Activated gamma-delta T cell treated with Interleukin-2 at 50 U/mL for 16 hours (primary cell): ENCODE data around the gene MMP14.
"Not testable (repeated sequence)": the region's sequence is repeated elsewhere in the genome, so short reads cannot be mapped to it uniquely, and the experiment has no call there.

ENCODE experiments used
- DNase-seq: peaks from one replicate; pipeline ENCODE4 v3.0.0-alpha.2; 2020

MMP14 gene

DNA sequence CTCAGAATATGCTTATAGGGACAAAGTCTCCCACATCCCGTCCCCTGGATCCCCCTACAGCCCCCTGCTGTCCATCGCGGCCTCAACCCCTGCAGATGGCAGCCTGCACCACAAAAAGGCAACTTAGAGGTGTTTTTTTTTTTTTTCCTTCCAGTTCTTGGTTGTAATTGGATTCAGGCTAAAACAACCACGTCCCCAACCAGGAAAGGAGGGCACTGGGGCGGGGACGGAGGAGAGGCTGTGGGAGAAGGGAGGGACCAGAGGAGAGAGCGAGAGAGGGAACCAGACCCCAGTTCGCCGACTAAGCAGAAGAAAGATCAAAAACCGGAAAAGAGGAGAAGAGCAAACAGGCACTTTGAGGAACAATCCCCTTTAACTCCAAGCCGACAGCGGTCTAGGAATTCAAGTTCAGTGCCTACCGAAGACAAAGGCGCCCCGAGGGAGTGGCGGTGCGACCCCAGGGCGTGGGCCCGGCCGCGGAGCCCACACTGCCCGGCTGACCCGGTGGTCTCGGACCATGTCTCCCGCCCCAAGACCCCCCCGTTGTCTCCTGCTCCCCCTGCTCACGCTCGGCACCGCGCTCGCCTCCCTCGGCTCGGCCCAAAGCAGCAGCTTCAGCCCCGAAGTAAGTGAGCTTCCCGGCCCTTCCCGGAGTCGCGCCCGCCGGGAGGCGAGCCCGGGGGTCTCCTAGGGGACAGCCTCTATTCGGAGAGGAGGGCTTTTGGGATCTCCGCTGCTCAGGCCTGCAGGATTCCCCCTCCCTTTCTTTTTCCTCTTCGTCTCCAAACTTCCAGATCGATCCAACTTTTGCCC, at the start of gene MMP14:
Gene MMP14 (plus strand): TSS at position 285 of the 813 bp plus-strand sequence. CDS start 233 bp downstream, at position 518.
- DNase-seq = no peak

DNA sequence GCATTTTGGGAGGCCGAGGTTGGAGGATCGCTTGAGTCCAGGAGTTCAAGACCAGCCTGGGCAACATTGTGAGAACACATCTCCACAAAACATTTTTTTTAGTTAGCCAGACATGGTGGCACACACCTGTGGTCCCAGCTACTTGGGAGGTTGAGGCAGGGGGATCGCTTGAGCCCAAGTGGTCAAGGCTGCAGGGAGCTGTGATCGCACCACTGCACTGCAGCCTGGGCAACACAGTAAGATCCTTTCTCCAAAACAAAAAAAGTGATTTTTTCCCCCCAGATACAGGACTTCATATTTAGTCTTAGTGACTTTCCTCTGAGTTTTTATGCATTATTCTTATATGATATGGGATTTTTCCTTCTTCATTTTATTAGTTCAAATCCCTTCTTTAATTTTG, 49.7 kb upstream of the MMP14 start:
- DNase-seq = no peak

DNA sequence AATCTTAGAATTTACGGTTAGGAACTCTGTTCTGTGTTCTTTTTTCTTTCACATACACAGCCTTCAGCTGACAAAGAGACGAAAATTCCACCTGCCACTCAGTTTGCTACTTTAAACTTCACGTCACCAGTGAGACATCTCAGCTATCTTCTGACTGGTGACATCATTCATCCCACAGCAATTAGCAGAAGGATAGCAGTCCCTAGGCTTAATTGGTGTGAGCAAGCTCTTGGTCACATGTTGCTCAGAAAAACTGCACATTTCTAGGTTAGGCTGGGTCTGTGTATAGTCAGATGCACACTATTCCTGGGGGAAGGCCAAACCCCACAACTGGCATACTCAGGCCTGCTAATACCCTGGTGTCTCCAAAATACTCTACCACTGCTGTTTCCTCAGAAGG, 45.1 kb upstream of the MMP14 start:
- no peak for DNase-seq

DNA sequence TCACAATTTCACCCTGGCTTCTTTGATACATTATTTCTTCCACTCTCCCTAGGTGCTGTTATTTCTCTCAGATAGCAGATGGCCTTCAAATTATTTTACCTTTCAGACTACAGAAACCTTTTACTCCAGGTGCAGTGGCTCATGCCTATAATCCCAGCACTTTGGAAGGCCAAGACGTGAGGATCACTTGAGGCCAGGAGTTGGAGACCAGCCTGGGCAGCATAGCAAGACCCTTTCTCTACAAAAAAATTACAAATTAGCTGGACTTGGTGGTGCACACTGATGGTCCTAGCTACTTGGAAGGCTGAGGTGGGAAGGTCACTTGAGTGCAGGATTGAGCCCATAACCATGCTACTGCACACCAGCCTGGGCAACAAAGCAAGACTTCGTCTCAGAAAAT, 44.2 kb upstream of the MMP14 start:
- DNase-seq = no peak

DNA sequence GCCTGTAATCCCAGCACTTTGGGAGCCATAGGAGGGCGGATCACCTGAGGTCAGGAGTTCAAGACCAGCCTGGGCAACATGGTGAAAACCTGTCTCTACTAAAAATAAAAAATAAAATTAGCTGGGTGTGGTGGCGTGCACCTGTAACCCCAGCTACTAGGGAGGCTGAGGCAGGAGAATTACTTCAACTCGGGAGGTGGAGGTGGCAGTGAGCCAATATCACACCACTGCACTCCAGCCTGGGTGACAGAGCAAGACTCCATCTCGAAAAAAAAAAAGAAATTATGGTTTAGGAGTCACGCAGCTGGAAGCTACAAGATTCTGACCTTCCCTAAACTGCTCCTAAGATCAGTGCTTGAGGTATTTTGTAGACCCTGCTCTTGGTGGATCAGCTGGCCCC, 42.8 kb upstream of the MMP14 start:
- DNase-seq = not testable (repeated sequence)

DNA sequence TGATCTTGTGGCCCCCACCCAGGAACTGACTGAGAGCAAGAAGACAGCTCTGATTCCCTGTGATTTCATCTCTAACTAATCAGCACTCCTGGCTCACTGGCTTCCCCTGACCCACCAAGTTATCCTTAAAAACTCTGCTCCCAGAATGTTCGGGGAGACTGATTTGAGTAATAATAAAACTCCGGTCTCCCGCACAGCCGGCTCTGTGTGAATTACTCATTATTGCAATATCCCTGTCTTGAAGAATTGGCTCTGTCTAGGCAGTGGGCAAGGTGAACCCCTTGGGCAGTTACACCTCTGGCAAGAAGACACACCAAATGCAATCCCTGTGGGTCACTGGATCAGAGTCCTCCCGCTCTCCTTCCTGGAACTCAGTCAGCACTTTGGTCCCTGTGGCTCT, 42.4 kb upstream of the MMP14 start:
- no peak for DNase-seq

DNA sequence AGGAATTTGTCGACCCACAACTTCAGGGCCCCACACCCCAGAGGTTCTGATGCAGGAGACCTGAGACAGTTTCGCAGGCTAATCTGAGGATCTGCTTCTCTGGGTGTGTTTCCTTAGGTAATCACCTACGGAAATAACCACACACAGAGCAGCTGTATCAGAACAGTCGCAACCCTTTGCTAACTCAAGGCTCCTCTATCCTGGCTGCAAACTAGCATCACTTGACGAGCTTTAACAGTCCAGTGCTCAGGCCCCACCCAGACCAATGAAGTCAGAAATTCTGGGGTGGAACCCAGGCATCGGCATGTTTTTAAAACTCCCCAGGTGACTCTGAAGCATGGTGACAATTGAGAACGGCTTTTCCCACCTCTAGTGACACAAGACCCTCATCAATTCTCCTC, 41.8 kb upstream of the MMP14 start:
- no peak for DNase-seq

DNA sequence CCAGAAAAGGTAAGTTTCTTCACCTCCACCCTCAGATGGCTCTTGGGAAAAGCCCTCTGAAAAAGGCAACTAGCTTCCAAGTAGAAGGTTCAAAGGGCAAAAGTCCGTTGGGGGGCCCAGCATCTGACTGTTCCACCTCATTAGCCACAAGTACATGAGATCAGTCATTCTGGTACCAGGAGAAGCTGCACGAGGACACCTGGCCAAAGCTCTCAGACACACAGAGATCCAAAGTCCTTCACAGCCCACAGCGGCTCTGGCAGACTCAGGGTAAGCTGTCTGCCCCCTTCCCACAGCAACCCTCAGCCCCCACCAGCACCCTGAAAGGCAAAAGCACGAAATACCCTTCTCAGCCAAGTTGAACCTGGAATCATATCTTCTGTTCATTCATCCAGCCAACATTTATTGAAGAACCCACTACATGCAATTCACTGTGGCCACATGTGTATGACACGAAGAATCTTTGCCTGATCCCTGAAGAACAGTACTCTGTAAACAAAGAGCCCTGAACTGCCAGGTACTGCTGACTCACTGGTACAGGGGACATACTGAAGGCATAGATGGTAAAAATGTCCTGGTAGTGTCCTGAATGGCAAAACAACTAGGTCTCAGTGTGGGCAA, 40.2 kb upstream of the MMP14 start:
- DNase-seq = no peak

DNA sequence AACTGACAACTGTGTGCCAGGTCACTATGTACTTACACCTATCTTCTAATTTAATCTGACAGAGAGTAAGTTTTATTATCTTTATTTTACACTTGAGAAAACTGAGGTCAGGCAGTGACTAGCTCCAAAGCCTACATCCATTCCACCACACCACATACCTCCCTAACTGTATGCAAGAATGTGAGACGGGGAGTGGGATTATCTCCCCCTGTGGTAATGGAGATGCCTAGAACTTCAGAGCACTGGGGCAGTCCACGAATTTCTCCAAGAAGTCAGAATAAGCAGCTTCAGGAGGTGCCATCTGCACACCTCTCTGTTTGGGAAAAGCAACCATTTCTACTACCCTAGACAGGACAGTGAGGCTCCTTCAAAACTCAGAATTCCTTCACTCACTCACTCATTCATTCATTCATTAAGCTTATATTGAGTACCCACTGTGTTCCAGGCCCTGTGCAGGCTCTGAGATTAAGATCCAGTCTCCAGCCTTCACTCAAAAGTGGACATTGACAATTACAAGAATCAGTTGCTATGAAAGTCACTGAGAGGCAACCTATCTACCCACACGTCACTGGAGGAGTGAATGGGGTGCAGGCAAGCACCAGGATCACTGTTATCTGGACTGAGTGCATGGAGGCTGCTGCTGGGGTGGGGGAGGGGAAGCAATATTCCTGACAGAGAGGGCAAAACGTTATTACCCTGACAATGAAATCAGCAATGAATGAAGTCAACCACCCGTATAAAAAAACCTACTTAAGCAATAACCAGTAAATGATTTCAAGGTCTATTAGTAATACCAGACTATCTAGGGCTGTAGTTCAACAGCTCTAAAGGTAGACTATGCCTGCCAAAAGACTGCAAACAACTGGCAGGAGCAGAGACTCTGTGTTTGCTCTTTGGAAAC, 39.1 kb upstream of the MMP14 start:
- no peak for DNase-seq

DNA sequence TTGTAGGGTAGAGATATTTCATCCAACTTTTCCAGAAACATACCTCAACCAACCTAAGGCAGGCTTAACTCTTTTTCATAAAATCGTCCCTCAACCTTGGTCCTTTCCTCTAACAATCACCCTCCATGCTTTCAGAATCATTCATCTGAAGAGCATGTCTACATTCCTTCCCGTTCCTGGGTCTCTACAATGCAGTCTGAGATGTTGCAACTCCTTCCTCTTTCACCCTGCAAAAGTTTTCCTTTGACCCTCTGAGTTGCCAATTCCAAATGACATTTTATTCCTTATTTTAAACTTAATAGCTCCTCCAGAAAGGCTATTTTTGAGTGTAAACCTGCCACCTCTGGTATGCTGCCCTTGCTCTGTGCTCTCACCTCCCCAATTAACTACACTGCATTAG, 37.9 kb upstream of the MMP14 start:
- DNase-seq = no peak

DNA sequence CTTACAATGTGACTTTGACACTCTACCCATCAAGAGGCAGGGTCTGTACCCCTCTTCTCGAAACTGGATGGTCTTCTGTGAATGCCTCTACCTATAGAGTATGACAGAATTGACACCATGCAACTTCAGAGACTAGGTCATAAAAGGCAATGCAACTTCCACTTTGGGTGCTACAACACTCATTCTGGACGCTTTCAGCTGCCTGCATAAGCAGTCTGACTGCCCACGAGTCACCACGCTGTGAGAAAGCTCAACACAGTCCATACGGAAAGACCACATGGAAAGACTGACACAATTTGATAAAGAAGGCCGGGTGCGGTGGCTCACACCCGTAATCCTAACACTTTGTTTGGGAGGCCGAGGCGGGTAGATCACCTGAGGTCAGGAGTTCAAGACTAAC, 36.0 kb upstream of the MMP14 start:
- DNase-seq = no peak

DNA sequence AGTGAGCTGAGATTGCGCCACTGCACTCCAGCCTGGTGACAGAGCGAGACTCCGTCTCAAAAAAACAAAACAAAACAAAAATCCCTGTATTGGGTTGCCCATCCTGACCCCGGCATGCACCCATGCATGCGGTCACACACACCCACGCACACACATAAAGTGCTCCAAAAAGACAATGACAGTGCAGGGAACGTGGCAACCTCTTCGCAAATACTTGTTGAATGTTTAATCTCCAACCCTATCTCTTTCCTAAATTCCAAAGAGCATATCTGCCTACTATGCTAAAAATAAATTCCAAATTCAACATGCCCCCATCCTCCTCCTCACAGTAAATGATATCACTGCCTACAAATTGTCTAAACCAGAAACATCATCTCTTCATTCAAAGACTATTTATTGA, 34.7 kb upstream of the MMP14 start:
- DNase-seq = no peak

DNA sequence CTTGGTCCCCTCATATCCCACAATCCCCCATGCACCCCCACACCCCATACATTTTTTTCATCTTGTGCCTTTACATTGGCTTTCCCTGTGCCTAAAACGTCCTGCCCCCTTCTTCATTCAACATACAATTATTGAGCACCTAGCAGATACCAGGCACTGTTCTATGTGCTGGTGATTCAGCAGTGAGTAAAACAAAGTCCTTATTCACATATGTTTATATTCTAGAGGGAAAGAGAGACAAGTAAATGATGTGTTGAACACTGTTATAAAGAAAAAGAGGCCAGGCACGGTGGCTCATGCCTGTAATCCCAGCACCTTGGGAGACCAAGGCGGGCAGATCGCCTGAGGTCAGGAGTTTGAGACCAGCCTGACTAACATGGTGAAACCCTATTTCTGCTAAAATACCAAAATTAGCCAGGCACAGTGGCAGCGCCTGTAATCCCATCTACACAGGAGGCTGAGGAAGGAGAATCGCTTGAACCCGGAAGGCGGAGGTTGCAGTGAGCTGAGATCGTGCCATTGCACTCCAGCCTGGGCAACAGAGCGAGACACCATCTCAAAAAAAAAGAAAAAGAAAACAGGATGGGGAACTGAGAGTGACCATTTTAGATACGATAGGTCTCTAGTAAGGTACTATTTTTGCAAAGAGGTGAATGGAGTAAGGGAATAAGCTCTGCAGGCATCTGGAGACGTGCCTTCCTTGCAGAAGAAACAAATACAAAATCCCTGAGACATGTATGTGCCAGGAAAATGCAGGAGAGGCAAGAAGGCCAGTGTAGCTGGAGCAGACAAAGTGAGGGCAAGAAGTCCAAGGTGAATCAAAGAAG, 33.3 kb upstream of the MMP14 start:
- DNase-seq = no peak

DNA sequence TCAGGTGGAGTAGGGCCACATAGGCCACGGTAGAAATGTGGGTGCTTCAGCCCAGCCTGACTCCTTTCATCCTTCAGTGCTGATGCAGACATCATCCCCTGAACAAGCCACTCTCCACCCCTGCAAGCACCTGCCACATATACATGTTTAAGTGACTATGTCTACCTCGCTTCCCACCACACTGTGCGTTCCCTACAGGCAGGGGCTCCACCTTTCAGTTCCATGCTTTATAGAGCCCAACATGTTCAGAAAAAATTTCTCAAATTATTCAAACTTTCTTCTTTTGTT, 32.8 kb upstream of the MMP14 start:
- DNase-seq = no peak

DNA sequence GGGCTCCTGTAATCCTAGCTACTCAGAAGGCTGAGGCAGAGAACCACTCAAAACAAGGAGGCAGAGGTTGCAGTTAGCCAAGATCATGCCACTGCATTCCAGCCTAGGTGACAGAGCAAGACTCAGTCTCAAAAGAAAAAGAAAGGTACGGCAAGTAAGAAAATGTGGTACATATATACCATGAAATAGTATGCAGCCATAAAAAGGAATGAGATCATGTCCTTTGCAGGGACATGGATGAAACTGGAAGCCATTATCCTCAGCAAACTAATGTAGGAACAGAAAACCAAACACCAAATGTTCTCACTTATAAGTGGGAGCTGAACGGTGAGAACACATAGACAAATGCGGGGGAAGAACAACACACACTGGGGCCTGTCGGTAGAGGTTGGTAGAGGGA, 31.1 kb upstream of the MMP14 start:
- DNase-seq = not testable (repeated sequence)

DNA sequence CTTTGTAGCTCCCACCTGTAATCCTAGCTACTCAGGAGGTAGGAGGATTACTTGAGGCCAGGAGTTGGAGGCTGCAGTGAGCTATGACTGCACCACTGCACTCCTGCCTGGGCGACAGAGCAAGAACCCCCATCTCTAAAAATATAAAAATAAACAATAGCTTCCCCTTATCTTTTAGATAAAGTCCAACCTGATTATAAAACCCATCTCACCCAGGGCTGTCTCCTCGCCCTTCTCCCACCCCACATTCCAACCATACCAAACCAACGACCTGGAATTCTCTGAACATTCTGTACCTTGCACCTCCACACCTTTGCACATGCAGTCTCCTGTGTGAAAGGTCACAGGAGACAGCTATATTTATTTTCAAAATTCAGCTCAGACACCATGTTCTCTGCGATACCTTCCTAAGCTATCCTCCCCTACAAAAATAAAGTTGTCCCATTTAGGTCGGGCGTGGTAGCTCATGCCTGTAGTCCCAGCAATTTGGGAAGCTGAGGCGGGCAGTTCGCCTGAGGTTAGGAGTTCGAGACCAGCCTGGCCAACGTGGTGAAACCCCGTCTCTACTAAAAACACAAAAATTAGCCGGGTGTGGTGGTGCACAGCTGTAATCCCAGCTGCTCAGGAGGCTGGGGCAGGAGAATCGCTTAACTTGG, 28.8 kb upstream of the MMP14 start:
- DNase-seq = no peak

DNA sequence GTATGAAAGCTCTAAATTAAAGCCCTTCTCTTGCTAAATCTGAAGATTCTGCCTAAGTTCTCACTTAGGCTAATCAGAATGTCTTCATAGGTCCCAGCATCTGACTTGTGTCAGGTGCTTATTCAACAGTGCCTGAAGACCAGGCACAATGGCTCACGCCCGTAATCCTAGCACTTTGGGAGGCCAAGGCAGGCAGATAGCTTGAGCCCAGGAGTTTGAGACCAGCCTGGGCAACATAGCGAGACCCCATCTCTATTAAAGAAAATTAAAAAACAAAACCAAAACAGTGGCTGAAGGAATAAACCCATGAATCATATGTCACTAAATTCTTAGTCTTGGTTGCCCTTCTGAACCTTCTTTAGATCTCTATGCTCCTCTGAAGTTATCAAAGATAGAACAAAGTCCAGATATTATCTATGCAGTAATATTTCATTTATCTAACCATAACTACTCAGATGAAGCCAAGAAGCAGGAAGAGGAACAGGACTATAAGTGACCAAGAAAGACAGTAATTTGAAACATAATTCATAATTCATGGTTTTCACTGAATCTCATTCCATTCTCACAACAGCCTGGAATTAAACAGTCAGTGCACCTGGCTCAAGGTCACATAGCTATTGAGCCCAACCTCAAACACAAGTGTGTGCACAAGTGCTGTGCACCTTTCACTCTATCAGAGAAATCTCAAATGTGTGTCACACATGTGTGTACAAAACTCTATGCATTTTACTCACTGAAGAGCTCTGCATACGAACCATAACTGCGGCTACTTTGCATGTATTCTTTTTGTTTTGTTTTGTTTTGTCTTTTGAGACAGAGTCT, 27.8 kb upstream of the MMP14 start:
- DNase-seq = no peak

DNA sequence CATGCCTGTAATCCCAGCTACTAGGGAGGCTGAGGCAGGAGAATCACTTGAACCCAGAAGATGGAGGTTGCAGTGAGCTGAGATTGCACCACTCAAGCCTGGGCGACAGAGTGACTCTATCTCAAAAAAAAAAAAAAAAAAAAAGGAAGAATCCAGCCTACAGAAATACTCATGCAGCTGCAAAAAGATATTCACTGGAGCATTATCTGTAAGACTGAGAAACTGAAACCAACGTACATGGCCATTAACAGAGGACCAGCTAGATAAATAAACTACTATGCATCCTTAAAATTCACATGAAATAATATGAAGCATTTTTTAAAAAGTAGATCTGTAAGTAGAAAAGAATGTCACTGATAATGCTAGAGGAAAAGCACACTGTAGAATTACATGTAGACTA, 24.7 kb upstream of the MMP14 start:
- no peak for DNase-seq

DNA sequence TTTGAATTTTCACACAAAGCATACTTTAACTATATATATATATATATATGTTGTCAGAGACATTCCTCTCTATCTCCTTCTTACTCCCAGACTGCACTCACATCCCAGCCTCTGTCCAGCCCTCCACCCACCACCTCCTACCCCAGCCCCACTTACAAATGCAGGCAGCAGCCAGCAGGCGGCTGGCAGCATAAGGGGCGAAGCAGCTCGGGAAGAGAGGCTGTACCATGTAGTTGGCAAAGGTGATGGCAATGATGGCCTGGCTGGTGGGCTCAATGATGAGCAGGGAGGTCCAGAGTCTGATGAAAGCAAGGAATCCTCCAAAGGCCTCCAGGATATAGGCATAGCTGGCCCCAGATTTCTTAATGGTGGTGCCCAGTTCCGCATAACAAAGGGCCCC, 23.6 kb upstream of the MMP14 start:
- DNase-seq = no peak

DNA sequence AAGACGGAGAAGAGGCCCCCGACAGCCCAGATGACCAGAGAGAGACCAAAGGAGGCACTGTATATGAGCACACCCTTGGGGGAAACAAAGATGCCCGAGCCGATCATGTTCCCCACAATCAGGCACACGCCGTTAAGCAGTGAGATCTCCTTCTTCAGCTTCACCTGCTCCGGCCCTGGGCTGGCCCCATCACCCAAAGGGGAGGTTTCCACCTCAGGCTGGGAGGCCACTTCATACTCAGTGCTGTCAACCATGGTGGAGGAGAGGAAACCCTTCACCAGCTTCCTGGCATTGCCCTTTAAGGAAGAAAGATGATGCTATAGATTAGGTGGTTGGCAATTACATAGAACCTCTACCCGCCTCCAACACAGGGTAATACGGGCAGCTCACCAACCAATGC, 23.2 kb upstream of the MMP14 start:
- no peak for DNase-seq

DNA sequence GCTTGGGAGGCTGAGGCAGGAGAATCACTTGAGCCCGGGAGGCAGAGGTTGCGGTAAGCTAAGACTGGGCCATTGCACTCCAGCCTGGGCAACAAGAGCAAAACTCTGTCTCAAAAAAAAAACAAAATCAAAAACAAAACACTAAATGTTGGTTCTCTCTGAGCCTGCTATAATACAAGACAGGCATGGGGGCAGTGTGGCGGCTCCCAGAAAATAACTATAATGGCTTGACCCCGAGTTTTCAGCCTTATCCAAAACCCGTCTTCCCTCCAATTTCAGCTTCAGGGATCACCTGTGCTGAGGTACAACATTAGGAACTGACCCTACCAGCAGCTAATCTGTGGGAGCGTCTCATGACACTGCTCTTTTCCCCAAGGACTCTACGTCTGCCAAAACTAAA, 22.0 kb upstream of the MMP14 start:
- DNase-seq = no peak
